ENCODE results near the gene AGAP3.

AGAP3 gene

DNA sequence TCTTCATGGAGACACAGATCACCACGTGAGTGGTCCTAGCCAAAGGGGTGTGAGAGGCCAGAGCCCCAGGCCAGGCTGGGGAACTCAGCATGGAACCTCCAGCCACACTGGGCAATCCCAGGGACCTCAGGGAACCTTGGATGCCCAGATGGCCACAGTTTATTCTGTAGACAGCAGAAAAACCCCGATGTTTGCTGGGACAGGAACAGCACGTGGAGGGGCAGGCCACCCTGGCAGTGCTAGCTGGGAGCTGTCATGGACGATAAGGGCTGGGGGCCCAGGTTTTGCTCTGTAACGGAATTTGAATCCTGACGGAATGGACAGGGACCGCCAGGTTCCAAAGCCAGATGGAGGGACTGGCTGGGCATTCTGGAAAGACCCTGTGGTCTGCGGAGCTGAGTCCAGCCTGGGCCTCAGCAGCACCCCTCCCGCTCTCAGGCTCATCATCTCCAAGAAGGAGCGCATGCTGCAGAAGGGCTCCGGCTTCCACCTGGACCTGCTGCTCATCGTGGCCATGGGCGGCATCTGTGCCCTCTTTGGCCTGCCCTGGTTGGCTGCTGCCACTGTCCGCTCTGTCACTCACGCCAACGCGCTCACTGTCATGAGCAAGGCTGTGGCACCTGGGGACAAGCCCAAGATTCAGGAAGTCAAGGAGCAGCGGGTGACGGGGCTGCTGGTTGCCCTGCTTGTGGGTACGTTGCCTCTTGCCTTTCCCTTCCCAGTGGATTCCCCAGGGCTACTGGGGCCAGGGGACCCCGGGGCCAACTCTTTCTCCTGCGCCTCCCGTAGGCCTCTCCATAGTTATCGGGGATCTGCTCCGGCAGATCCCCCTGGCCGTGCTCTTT, 11.2 kb upstream of the AGAP3 start:
- DNase-seq (ENCODE audit: low read depth), result no peak

DNA sequence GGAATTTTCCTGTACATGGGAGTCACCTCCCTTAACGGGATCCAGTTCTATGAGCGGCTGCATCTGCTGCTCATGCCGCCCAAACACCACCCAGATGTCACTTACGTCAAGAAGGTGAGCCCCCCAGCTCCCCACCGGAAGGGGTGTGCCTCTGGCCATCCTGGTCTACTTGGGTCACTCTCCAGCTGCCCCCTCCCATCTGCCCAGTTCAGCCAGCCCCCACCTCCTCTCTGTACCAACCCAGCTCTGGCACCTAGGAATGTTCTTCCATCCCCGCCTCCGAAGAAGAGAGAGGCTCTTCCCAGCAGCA, 10.7 kb upstream of the AGAP3 start:
- DNase-seq (ENCODE audit: low read depth), result no peak

DNA sequence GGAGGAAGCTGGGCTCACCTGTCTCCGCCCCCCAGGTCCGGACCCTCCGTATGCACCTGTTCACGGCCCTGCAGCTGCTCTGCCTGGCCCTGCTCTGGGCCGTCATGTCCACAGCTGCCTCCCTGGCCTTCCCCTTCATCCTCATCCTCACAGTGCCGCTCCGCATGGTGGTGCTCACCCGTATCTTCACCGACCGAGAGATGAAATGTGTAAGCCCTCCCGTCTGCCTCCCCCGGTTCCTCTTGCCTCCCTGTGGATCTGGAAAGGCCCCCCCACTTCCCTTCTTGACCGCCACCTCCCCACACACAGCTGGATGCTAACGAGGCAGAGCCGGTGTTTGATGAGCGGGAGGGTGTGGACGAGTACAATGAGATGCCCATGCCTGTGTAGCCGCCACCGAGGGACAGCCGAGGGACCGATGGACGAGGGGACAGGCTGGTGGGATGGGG, 10.3 kb upstream of the AGAP3 start:
- no peak for DNase-seq (ENCODE audit: low read depth)

DNA sequence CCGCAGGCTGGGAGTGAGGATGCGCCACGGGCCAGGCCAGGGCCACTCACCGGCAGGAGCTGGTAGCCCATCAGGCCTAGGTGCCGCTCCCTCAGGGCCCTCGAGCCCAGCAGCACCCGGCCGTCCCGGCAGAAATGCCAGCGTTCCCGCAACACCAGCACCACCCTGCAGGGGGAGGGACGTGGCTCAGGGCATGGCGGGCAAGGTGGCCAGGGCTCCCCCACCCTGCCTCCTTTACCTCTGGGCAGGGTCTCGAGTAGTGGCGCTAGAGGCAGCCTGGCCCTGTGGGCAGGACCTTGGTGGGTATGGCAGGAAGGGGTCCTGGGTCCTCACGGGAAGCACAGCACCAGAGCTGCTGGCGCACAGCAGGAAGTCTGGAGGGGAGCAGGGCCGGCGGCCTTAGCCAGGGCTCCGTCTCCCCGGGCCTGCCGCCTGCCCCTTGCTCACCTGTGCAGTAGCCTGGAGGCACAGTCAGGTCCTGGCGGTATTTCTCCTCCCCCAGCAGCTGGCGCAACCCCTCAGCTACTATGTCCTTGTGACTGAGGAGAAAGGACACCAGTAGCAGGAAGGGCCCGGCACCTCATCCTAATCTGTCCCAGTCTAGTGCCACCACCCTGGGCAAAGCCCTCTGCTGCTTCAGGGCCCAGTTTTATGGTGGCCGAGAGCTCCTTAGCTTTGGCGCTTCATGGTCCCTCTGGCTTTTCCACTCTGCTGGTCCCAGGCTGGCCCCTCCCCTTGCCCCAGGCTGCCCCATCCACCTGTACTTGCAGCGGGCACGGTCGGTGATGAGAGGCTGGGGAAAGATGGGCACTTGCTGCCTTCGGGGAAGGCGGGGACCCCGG, 9.2 kb upstream of the AGAP3 start:
- DNase-seq (ENCODE audit: low read depth), result no peak

DNA sequence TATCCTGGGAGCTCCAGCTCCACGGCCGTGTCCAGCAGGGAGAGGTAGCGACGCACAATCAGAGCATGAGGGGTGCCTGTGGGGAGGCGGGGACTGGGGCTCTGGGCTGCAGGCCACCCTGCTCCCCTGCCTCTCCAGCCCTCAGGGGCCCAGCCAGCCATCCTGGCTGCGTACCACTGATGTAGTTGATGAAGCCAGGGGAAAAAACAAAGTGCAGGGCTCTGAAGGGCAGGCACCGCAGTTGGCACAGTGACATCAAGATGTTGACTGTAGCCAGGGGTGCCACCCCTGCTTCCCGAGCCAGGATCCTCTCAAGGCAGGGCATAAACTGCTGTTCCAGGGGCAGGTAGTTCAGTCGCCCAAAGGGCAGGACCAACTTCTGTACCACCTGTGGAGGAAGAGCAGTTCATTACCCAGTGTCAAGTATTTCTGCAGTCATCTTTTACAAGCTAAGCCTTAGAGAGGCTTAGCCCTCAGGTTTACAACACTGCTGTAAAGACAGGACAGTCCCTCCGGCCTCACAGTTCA, 8.5 kb upstream of the AGAP3 start:
- DNase-seq (ENCODE audit: low read depth), result no peak

DNA sequence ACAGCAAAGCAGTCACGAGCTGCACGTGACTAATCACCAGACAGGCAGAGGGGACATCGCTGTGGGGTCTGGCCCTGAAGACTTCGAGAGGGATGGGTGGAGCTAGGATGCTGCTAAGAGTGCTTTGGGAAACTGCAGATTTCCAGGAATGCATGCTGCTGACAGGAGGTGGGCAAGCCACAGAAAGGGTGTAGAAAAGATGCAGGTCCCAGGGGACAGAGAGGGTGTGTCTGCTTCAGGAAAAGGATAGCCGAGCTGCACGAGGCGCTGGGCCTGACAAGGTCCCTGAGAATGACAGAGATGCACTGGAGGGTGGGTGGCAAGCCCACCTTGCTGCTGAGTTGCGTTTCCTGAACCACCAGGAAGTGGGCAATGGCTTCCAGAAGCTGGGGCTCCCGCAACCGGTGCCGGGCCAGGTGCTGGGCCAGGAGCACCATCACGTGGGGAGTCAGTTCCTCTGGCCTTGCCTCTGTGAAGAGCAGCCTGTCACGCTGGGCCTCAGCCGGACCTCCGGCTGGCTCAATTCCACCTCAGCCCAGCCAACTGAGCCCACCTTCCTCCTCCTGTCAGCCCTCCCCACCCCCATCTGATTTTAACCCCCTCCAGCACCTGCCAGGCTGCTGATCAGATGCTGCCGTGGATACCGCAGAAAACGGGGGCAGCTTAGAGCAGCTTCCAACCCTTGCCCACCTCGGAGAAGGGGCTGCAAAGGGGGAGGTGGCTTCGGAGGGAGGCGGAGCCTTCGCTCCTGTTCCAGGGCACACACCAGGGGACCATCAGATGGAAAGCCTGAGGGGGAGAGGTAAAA, 7.8 kb upstream of the AGAP3 start:
- no peak for DNase-seq (ENCODE audit: low read depth)

DNA sequence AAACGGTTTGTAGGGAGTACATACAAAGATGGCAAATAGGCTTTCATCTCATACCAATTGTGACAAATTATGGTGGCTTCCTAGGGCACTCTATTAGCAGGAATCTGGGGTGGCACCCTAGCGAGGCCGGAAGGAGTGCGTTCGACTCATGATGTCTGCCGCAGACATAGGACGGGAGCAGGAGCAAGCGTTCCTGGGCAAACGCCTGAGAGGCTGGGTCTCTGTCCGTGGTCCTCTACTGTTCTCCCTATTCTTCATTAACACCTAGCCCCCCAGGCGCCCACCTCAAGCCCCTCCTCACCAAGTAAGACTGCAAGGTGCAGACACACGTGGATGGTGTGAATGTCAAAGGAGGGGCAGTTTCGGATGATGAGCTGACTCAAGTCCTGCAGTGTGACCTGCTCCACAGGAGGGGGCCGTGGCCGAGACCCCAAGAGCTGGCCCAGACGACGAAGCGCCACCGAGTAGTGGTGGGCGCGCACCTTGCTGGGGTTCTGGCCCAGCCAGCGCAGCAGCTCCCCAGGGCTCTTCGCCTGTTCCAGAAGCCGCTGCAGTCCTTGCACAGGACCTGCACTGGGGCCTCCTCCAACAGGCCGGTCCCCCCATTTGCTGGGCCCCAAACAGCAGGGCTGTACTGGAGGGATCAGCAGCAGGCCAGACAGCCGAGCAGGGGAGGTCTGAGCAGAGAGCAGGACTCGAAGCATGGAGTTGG, 6.9 kb upstream of the AGAP3 start:
- no peak for DNase-seq (ENCODE audit: low read depth)

DNA sequence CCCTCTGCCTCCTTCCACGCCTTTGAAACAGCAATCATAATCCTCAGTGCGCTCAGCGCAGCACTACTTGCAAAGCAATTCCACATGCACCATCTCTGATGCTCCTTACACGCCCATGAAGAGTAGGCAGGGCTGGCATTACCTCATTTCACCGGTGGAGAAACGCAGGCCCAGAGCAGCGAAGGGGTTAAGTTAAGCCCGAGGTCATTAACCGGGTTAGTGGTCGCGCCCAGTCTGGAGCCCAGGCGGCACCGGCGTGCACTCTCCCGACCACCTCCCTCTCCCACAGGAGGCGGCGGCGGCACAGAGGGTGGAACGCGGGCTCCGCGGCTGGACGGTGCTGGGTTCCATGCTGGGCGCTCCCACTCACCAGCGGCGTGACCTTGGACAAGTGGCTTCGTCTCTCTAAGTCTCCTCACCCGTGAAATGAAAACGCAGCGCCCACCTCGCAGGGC, 6.2 kb upstream of the AGAP3 start:
- DNase-seq (ENCODE audit: low read depth), result no peak

DNA sequence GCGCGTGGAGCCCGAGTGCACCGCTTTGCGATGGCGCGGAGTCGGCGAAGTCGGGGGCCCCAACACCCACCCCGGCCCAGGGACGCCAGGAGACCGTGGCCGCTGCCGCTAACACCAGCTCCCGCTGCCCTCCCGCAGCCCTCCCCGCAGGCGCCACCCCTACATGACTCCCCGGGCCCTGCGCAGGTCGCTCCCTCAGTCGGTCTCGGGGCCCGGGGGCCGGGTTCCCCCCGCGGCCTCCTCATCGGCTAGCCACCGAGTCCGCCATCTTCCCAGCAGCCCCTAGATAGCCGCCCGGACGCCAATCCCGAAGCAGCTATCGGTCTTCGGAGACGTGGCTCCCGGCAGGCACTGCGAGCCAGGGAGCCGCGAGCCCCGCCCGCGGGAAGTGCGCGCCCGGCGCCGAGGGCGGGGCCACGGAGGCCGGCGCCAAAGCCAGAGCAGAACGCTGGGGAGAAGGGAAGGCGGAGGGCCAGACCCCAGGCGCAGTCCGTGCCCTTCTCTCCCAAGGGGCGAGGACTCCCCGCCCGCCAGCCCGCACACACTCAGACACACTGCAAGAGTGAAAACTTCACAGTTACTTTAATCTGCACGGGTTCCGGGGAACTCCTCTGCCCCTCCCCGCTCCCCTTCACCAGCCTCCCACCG, 5.6 kb upstream of the AGAP3 start, which contains the start of gene FASTK:
FASTK (minus strand) TSS at position 288 of the 648 bp plus-strand sequence; CDS start at position 245, 43 bp downstream.
- DNase-seq (ENCODE audit: low read depth), result peak; percentile 83

DNA sequence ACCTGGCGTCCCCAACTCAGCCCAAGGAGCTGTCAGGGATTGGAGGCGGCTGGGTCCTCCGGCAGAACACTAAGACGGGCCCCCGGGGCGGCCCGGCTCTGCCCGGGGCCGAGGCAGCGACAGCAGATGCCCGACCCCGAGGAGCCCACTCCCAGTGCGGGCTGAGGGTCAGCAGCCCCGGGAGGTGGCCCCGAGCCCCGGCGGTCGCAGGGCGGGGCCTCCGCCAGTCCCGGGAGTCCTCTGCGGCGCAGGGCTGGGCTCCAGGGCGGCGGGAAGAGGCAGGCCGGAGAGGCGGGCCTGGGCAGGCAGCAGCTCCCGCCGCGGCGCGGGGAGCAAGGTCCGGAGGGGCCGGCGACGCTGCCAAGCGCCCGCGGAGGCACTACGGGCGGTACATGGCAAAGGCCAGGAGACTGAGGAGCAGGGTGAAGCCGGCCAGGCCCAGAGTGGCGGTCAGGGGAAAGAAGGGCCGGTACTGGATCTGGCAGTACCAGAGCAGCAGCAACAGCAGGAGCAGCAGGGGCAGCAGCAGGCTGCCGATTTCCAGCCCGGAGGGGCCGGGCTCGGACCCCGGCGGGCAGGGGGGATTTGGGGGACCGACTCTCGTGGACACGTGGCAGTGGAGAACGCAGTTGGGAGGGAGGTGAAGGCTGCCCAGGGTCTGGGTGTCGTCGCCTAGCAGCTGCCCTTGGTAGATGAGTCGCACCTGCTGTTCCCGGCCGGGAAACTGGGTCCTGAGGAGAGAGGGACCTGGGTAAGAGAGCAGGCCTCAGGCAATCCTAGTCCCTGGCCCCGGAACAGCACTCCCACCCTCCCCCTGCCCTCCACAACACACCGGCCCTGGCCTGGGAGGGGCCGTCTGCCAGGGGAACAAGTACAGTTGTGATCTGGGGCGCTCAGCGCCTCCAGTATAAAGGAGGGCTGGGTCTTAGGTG, 4.8 kb upstream of the AGAP3 start:
- DNase-seq (ENCODE audit: low read depth), result no peak

DNA sequence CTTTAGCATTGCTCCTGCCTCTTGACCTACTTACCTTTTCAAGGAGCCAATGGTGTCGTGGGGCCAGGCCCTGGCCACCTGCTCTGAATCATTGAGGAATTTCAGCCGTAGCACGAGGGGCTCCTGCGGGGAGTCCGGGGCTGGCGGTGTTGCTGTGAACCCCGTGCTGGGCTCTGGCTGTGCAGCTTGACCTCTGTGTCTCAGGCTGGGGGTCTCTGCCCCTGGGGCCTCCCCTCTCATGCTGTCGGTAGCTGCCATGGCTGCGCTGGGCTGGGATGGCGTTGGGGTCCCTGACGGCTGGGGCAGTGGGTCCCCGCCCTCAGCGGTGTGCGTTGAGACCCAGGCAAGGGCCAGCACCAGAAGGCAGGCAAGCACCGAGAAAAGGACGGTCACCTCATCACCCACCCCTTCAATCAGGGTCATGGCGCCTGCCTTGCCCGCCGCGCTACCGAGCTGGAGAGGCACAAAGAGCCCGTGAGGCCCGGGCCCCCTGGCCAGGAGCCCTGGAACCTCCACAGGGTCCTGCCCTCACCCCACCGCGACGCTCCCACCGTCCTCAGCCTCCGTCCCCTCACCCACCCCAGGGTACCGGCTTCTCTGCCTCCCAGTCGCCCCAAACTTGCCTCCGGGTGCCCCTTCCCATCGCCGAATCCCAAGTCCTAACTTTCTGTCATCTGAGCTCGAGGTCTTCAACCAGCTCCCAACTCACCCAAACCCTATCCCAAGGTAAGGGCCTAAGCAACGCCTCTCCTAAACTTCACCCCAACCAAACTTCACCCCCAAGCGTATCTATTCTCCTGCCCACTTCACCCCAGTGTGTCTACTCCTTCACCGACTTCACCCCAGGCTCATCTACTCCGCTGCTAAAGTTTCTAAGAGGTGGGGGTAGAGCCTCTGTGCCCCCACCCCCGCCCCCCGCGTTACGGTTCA, 3.9 kb upstream of the AGAP3 start:
- no peak for DNase-seq (ENCODE audit: low read depth)

DNA sequence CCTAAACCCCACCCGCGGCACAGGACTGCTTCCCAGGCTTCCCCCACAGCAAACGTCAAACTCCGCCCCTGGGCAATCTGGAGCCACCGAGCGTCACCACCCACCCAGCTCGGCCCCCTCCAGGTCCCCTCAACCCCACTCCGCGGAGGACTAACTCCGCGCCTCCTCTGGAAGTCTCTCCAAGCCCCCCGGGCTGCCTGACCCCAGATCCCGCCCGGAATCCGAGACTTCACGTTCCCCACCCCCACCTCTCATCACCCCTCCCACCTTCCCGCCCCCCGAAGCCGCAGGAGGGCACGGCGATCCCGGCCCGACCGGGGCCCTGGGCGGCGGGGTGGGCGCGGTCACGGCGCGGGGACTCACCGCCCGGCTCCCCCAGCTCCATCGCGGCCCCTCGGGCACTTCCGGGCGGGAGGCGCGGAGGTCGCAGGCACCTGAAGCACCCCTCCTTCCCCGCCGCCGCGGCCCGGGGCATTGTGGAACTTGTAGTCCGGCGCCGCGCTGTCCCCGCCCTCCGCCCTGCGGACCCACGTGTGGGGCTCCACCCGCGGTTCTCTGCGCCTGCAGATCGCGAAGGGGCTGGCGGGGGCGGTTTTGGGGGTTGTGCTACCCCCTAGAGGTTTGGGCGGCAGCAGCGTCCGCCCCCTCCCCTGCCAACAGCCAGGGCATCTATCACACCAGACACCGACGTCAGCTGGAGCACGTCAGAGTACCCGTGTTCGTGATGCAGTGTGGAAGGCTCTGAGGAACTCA, 3.0 kb upstream of the AGAP3 start, which contains the start of gene TMUB1:
TMUB1 (minus strand) TSS at position 423 of the 753 bp plus-strand sequence. CDS start 930 bp downstream, outside the sequence.
- peak; percentile 70 for DNase-seq (ENCODE audit: low read depth)

DNA sequence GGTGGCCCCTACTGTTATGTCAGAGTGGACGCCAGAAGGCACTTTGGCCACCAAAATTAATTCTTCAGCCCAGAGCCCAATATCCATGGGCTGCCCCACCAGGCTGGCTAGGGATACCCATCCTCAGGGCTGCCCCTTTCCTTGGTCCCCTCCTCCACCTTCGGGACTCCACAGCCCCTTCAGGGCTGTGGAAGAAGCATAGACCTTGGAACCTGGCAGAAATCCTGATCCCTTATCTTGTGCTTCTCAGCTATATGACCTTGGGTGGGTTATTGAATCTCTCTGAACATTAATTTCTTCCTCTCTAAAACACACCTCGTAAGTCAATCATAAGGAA, 2.5 kb upstream of the AGAP3 start:
- no peak for DNase-seq (ENCODE audit: low read depth)

DNA sequence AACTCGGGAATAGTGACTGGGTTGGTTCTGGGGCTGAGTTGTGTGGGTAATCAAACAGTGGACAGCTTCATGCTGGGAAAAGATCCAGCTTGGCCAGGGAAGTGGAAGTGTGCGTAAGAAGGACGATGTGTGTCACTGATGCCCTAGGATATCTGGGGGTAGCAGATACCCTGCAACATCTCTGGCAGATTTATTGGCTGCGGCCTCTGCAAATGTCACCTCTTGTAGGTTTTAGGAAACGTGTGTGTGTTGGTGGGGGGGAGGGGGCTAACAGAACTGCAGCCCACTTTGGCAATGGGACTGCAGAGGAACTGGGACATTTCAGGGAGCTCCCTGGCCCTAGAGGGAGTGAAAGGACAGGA, 965 bp upstream of the AGAP3 start:
- no peak for DNase-seq (ENCODE audit: low read depth)

DNA sequence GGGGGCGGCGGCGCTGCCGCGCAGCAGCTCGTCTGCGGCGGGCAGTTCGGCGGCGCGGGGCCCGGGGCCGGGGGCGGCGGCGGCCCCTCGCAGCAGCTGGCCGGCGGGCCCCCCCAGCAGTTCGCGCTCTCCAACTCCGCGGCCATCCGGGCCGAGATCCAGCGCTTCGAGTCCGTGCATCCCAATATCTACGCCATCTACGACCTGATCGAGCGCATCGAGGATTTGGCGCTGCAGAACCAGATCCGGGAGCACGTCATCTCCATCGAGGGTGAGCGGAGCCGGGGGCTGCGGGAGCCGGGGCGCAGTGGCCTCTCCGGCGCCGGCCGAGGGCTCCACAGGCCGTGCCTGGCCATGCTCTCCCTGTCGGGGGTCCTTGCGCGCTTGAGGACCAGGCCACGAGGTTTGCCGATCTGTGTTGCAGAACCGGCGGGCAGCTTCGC, 548 bp downstream of the AGAP3 start:
- no peak for DNase-seq (ENCODE audit: low read depth)

DNA sequence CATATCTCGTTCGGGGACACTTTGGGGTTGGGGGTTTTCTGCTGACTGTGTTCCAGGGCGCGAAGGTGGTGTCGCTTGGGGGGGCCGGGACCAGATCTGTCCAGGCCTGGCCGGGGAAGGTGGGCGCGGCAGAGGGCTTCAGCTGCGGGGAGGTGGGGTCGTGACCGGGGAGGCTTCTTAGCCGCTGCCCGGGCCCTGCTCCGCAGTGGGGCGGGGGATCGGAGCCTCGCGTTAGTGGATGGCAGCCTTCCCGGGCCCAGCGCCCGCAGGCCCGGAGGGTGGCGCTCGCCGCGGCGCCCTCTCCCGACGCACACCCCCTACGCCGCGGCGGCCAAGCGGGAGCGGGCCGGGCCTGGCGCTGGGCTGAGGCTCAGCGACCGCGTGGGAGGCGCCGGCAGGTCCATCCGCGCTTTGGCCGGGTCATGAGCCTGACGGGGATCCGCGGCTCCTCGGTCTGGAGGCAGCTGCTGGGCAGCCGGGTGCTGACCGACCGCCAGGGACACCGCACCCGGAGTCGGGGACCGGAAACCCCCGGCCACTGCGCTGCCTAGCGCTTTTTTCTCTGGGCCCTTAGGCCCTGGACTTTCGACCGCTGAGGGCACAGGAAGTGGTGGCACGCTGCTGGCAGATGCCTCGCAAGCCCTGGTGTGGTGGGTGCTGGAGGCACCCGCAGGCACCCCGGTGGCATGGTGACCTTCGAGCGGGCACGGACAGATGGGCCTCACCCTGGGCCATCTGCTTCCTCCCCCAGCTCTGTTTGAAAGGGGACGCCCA, 1.2 kb downstream of the AGAP3 start:
- no peak for DNase-seq (ENCODE audit: low read depth)
